Osteoblast (primary cell): ENCODE measurements around the gene MARK3. TPM values are rescaled to one million over a fixed set of nuclear protein-coding genes. Genes with fewer than 3 reads are reported as not detected.

Experiments
- DNase-seq: peaks from one replicate; pipeline ENCODE4 v3.0.0; 2011; ENCODE audit warnings: low spot score, mixed read lengths; ENCODE audit not compliant: insufficient read length; ENCODE audit errors: missing footprints
- H2AFZ ChIP-seq: 2 replicates; pipeline ENCODE4 v1.6.0; 2011; ENCODE audit warnings: mild to moderate bottlenecking, low read length
- H3K27ac ChIP-seq: 2 replicates; pipeline ENCODE4 v1.5.1; 2011; ENCODE audit warnings: mild to moderate bottlenecking, low read depth, low read length, moderate library complexity
- H3K27me3 ChIP-seq: 2 replicates; pipeline ENCODE4 v1.6.0; 2012; ENCODE audit warnings: mild to moderate bottlenecking, control low read depth, inconsistent platforms, low read length, moderate library complexity; ENCODE audit not compliant: insufficient read depth
- H3K36me3 ChIP-seq: 2 replicates; pipeline ENCODE4 v1.5.1; 2011; ENCODE audit warnings: mild to moderate bottlenecking, low read length, control low read depth, moderate library complexity; ENCODE audit not compliant: insufficient read depth
- H3K4me1 ChIP-seq: 2 replicates; pipeline ENCODE4 v1.5.1; 2011; ENCODE audit warnings: mild to moderate bottlenecking, low read length, control low read depth, moderate library complexity; ENCODE audit not compliant: insufficient read depth
- H3K4me2 ChIP-seq: 2 replicates; pipeline ENCODE4 v1.6.0; 2011; ENCODE audit warnings: mild to moderate bottlenecking, low read length; ENCODE audit not compliant: insufficient read depth
- H3K4me3 ChIP-seq: fragments of 200-600 bp; sonication (generic); 3 replicates; pipeline ENCODE4 v1.5.1; 2012; ENCODE audit warnings: mild to moderate bottlenecking, low read length, inconsistent platforms; ENCODE audit not compliant: insufficient read depth
- H3K79me2 ChIP-seq: 2 replicates; pipeline ENCODE4 v1.6.0; 2012; ENCODE audit warnings: mild to moderate bottlenecking, low read length, control low read depth, inconsistent platforms; ENCODE audit not compliant: insufficient read depth
- H3K9me3 ChIP-seq: 2 replicates; pipeline ENCODE4 v1.5.1; 2011; ENCODE audit warnings: low read depth, low read length, control low read depth
- H4K20me1 ChIP-seq: 2 replicates; pipeline ENCODE4 v1.6.0; 2012; ENCODE audit warnings: mild to moderate bottlenecking, low read length, control low read depth; ENCODE audit not compliant: insufficient read depth
- CTCF ChIP-seq: IDR thresholded peaks from 2 replicates; pipeline ENCODE4 v1.5.1; 2011; ENCODE audit warnings: mild to moderate bottlenecking, low read depth, low read length, moderate library complexity; ENCODE audit errors: extremely low read depth
- total RNA-seq: library from RNA; depleted of rRNA; stranded (reverse); fragments of >200 nt; gene quantifications from 2 replicates; pipeline ENCODE4 v1.2.3, GENCODE V29; 2012

Gene MARK3
- total RNA-seq, 1 donor: 101 TPM

GRCh38 chr14:103476631-103477030 is 91.4 kb downstream of the MARK3 start:
- H3K9me3 ChIP-seq: no peaks in the 10 kb centered on the region
- no peak overlapping the region for H3K27ac ChIP-seq
- no peaks in the 10 kb centered on the region for H3K27me3 ChIP-seq
- DNase-seq: no peak
- H3K4me2 ChIP-seq: no peak overlapping the region
- H3K79me2 ChIP-seq: peaks cover 6% of the 10 kb centered on the region
- H3K36me3 ChIP-seq: peaks cover 71% of the 10 kb centered on the region
- TF ChIP-seq CTCF: no peak
- H3K4me3 ChIP-seq: no peak overlapping the region
- no peaks in the 10 kb centered on the region for H3K4me1 ChIP-seq
- no peak overlapping the region for H2AFZ ChIP-seq
- H4K20me1 ChIP-seq: peaks cover 4% of the 10 kb centered on the region

DNA sequence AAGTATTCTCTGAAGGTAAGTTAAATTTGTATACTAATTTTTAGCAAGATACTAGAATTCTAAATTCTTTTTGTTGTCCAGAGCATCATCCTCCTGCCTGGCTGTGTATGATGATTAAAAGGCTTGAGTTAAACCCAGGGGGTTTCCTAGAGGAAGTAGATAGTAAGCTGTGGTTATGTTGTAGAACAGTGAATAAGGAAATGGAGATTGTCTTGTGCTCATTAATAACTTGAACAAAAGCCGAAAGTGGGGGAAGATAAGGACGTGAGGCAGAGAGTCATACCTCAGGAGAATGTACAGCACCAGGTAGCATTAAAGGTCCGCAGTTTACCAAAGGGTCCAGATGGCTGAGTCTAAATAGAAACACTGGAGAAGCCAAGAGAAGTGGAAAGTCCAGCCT is 95.4 kb downstream of the MARK3 start:
- Histone ChIP-seq H4K20me1 (peaks cover 4% of the 10 kb centered on the region), H3K36me3 (peaks cover 69% of the 10 kb centered on the region), H3K4me3 (no peak overlapping the region), H3K27me3 (no peaks in the 10 kb centered on the region), H2AFZ (no peak overlapping the region), H3K4me2 (no peak overlapping the region), H3K9me3 (no peaks in the 10 kb centered on the region), H3K79me2 (peaks cover 12% of the 10 kb centered on the region), H3K27ac (no peak overlapping the region), H3K4me1 (peaks cover 4% of the 10 kb centered on the region)
- no peak for DNase-seq
- TF ChIP-seq CTCF: no peak

DNA sequence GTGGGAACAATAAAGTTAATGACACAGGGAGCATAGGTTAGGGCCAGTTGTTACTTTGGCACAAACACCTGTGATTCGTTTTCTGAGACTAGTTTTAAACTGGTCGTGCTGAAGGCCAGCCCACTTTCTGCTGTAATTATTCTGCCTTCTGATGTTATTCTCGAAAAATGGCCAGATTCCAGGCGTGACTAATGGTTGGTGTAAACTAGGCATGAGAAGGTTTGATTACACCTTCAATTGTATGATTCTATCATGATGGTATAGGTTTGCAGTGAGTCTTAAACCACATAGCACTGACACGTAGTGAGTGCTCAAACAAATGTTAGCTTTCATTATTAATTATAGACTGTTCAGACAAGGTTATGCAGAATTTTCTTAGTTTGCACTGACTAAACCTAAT is 98.4 kb downstream of the MARK3 start:
- H3K27me3 ChIP-seq: no peaks in the 10 kb centered on the region
- H3K27ac ChIP-seq: peak overlapping the region; percentile 68
- no peak for DNase-seq
- no peaks in the 10 kb centered on the region for H3K9me3 ChIP-seq
- H2AFZ ChIP-seq: no peak overlapping the region
- H4K20me1 ChIP-seq: peaks cover 6% of the 10 kb centered on the region
- H3K36me3 ChIP-seq: peaks cover 65% of the 10 kb centered on the region
- peaks cover 6% of the 10 kb centered on the region for H3K4me1 ChIP-seq
- peaks cover 11% of the 10 kb centered on the region for H3K79me2 ChIP-seq
- TF ChIP-seq CTCF: no peak
- peak overlapping the region; percentile 28 for H3K4me2 ChIP-seq
- H3K4me3 ChIP-seq: no peak overlapping the region

DNA sequence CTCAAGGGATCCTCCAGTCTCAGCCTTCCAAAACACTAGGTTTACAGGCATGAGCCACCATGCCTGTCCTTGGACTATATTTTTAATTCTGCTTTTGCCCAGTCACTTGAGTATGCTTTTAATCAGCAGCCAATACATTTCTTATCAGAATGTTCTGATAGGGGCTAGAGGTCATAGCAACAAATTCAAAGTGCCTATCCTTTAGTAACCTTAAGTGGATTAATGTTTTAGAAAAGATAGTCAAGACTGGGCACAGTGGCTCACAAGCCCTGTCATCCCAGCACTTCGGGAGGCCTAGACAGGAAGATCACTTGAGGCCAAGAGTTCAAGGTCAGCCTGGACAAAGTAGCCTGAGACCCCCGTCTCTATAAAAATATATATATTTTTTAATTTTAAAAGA is 100.3 kb downstream of the MARK3 start:
- H3K79me2 ChIP-seq: peaks cover 8% of the 10 kb centered on the region
- H3K36me3 ChIP-seq: peaks cover 62% of the 10 kb centered on the region
- no peak overlapping the region for H3K27ac ChIP-seq
- H3K9me3 ChIP-seq: no peaks in the 10 kb centered on the region
- H3K27me3 ChIP-seq: no peaks in the 10 kb centered on the region
- H3K4me2 ChIP-seq: no peak overlapping the region
- H3K4me1 ChIP-seq: peaks cover 20% of the 10 kb centered on the region
- TF ChIP-seq CTCF: no peak
- peaks cover 6% of the 10 kb centered on the region for H4K20me1 ChIP-seq
- DNase-seq: no peak
- H3K4me3 ChIP-seq: no peak overlapping the region
- no peak overlapping the region for H2AFZ ChIP-seq
